ENCODE measurements around the gene GZMM. TPM values are rescaled to one million over a fixed set of nuclear protein-coding genes. Genes with fewer than 3 reads are reported as not detected.

GZMM gene
- total and polyA plus RNA-seq, 2 of the 13 experiments (the other 11 are each of a cell fraction or from before 2014, with no cell fraction given), result 0.07 TPM; not detected in 1

DNA sequence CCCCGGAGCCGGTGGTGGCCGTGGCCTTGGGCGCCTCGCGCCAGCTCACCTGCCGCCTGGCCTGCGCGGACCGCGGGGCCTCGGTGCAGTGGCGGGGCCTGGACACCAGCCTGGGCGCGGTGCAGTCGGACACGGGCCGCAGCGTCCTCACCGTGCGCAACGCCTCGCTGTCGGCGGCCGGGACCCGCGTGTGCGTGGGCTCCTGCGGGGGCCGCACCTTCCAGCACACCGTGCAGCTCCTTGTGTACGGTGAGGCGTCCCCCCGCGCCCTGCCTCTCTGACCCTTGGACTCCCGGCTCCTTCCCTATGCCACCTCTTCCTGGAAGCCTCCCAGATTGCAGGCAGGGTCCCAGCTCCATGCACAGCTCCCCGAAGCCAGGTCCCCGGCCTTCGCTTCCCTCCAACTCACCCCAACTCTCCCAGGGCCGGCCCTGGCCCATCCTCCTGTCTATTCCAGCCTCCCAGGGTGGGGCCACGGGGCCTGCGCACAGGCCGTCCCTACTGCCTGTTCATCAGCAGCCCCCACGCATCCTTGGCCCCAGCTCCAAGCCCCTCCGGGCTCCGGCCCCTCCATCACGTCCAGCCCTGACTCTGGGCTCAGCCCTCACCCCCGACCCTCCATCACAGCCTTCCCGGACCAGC lies 45.9 kb upstream of the GZMM start (continued):
- TF ChIP-seq ZFX (CRISPR knock-in tag; IDR thresholded peaks at IDR 0.05; ENCODE audit: low read depth), result peak; percentile 82
- TF ChIP-seq SAP130 (CRISPR knock-in tag; IDR thresholded peaks at IDR 0.05; ENCODE audit: low read depth), result peak; percentile 36; the same call in 1 of the 2 replicates
- no peak for TF ChIP-seq ZNF138 (CRISPR knock-in tag; IDR thresholded peaks at IDR 0.05; ENCODE audit: low read depth)
- no peak for TF ChIP-seq ZNF17 (CRISPR knock-in tag; IDR thresholded peaks at IDR 0.05)
- TF ChIP-seq TBP (CRISPR knock-in tag; IDR thresholded peaks at IDR 0.05), result no peak
- TF ChIP-seq PHF8 (CRISPR knock-in tag; IDR thresholded peaks at IDR 0.05), result no peak; the same call in 1 of the 2 replicates
- no peak for TF ChIP-seq HDAC6 (IDR thresholded peaks at IDR 0.05; ENCODE audit: low read depth, low read length)
- no peak for TF ChIP-seq ARNT (IDR thresholded peaks at IDR 0.05)
- no peak for TF ChIP-seq ZNF75D (CRISPR knock-in tag; IDR thresholded peaks at IDR 0.05; ENCODE audit: borderline replicate concordance)
- peak; percentile 79 for TF ChIP-seq ATF7-NPFF (CRISPR knock-in tag; IDR thresholded peaks at IDR 0.05; ENCODE audit: low read depth)
- TF ChIP-seq ZNF790 (CRISPR knock-in tag; IDR thresholded peaks at IDR 0.05; ENCODE audit: borderline replicate concordance), result peak; percentile 42; the same call in 1 of the 2 replicates
- TF ChIP-seq, protein P1, sequence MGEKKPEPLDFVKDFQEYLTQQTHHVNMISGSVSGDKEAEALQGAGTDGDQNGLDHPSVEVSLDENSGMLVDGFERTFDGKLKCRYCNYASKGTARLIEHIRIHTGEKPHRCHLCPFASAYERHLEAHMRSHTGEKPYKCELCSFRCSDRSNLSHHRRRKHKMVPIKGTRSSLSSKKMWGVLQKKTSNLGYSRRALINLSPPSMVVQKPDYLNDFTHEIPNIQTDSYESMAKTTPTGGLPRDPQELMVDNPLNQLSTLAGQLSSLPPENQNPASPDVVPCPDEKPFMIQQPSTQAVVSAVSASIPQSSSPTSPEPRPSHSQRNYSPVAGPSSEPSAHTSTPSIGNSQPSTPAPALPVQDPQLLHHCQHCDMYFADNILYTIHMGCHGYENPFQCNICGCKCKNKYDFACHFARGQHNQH (CRISPR knock-in tag; IDR thresholded peaks at IDR 0.05), result no peak
- TF ChIP-seq, protein P2, sequence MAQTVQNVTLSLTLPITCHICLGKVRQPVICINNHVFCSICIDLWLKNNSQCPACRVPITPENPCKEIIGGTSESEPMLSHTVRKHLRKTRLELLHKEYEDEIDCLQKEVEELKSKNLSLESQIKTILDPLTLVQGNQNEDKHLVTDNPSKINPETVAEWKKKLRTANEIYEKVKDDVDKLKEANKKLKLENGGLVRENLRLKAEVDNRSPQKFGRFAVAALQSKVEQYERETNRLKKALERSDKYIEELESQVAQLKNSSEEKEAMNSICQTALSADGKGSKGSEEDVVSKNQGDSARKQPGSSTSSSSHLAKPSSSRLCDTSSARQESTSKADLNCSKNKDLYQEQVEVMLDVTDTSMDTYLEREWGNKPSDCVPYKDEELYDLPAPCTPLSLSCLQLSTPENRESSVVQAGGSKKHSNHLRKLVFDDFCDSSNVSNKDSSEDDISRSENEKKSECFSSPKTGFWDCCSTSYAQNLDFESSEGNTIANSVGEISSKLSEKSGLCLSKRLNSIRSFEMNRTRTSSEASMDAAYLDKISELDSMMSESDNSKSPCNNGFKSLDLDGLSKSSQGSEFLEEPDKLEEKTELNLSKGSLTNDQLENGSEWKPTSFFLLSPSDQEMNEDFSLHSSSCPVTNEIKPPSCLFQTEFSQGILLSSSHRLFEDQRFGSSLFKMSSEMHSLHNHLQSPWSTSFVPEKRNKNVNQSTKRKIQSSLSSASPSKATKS (CRISPR knock-in tag; IDR thresholded peaks at IDR 0.05), result no peak
- TF ChIP-seq, protein P3, sequence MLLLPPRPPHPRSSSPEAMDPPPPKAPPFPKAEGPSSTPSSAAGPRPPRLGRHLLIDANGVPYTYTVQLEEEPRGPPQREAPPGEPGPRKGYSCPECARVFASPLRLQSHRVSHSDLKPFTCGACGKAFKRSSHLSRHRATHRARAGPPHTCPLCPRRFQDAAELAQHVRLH (CRISPR knock-in tag; IDR thresholded peaks at IDR 0.05; ENCODE audit: borderline replicate concordance, low read depth), result peak; percentile 56; the same call in 1 of the 2 replicates
- peak; percentile 23; the same call in 1 of the 2 replicates for TF ChIP-seq ZBTB42 (CRISPR knock-in tag; IDR thresholded peaks at IDR 0.05)
- no peak for TF ChIP-seq NFYB (CRISPR knock-in tag; IDR thresholded peaks at IDR 0.05)
- TF ChIP-seq, protein P4, sequence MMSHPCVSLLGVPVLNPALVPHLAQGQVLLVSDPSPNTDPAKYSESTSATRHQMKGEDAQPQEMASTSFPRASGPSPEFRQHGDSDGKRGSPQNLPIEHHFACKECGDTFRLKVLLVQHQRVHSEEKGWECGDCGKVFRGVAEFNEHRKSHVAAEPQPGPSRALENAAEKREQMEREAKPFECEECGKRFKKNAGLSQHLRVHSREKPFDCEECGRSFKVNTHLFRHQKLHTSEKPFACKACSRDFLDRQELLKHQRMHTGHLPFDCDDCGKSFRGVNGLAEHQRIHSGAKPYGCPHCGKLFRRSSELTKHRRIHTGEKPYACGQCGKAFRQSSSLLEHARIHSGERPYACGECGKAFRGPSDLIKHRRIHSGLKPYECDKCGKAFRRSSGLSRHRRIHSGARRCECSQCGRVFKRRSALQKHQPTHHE (CRISPR knock-in tag; IDR thresholded peaks at IDR 0.05; ENCODE audit: borderline replicate concordance), result no peak
- TF ChIP-seq, protein P5, sequence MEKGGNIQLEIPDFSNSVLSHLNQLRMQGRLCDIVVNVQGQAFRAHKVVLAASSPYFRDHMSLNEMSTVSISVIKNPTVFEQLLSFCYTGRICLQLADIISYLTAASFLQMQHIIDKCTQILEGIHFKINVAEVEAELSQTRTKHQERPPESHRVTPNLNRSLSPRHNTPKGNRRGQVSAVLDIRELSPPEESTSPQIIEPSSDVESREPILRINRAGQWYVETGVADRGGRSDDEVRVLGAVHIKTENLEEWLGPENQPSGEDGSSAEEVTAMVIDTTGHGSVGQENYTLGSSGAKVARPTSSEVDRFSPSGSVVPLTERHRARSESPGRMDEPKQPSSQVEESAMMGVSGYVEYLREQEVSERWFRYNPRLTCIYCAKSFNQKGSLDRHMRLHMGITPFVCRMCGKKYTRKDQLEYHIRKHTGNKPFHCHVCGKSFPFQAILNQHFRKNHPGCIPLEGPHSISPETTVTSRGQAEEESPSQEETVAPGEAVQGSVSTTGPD (CRISPR knock-in tag; IDR thresholded peaks at IDR 0.05), result no peak
- TF ChIP-seq ZIK1 (CRISPR knock-in tag; IDR thresholded peaks at IDR 0.05; ENCODE audit: borderline replicate concordance, low read depth), result no peak
- peak; percentile 47; the same call in 1 of the 2 replicates for TF ChIP-seq RBFOX2 (IDR thresholded peaks at IDR 0.05; ENCODE audit: low read depth, low read length)
- TF ChIP-seq ZSCAN21 (CRISPR knock-in tag; IDR thresholded peaks at IDR 0.05; ENCODE audit: borderline replicate concordance), result peak; percentile 22; the same call in 1 of the 2 replicates
- TF ChIP-seq ZNF850 (CRISPR knock-in tag; conservative IDR thresholded peaks at IDR 0.05), result no peak

All from HepG2 (cell line).